HG03342 (cell line): ENCODE data around the gene ICA1L.
"Not testable (repeated sequence)": the region's sequence is repeated elsewhere in the genome, so short reads cannot be mapped to it uniquely, and the experiment has no call there.

ENCODE experiments used
- ATAC-seq: cut with Tn5 transposase; IDR thresholded peaks from one replicate; pipeline ENCODE4 v1.9.1; 2021; ENCODE audit warnings: mild to moderate bottlenecking, moderate library complexity; ENCODE audit not compliant: unreplicated experiment

ICA1L gene

DNA sequence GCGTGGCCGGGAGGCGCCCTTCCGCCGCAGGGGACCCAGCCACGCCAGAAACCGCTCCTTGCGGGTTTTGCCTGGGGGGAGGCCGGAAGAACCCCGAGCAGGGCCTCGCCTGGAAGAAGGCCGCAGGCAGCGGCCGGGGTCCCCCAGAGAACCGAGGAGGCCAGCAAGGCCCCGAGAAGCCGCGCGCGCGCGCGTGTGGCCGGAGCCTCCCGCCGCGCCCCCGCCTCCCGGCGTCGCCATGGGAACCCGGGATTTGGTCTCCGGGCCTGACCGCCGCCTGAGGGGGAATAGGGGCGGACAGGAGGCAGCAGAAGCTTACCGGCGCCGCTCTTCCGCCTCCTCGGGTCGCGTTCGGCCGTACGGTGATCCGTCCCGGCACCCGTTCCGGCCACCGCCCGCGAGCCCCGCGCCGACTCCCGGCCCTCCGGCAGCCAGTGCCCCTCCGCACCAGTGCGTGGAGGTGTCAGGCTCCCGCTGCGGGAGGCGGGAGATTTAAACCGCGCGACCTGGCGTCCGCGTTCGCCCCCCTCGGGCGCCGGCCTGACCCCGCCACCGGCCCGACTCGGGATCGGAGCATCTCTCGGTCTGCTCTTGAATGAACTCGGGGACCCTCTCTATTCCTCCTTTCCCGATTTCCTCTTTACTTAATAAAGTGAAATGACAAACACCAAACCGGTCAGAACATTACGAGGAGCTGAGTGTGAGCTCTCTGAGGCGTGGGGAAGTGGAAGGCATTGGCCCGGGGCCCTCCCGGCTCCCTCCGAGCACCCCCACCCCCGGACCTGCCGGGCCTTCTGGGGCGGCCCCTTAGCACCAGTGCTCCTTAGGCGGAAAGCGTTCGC, at the start of gene ICA1L:
TSS of gene ICA1L (minus strand) at position 467 of the 842 bp plus-strand sequence. CDS start 42,757 bp downstream, outside the sequence.
- peak; percentile 56 for ATAC-seq

DNA sequence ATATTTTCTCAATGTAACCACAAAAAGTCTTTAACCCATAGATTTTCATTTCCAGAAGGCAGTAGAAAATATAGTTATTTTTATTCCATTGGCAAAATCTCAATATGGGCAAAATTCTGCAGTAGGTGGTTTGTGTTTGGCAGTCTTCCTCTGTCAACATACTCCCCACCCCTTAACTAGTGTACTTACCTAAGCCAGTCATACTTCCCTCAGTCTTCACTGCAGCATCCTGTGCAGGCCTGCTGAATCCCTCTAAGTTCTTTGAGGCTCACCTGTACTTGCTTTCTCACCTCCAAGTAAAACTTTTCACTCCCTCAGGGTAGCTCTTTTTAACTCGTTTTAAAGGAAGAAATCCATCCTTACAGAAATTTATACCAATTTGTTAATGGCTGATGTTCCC, 47.3 kb upstream of the ICA1L start:
- no peak for ATAC-seq

DNA sequence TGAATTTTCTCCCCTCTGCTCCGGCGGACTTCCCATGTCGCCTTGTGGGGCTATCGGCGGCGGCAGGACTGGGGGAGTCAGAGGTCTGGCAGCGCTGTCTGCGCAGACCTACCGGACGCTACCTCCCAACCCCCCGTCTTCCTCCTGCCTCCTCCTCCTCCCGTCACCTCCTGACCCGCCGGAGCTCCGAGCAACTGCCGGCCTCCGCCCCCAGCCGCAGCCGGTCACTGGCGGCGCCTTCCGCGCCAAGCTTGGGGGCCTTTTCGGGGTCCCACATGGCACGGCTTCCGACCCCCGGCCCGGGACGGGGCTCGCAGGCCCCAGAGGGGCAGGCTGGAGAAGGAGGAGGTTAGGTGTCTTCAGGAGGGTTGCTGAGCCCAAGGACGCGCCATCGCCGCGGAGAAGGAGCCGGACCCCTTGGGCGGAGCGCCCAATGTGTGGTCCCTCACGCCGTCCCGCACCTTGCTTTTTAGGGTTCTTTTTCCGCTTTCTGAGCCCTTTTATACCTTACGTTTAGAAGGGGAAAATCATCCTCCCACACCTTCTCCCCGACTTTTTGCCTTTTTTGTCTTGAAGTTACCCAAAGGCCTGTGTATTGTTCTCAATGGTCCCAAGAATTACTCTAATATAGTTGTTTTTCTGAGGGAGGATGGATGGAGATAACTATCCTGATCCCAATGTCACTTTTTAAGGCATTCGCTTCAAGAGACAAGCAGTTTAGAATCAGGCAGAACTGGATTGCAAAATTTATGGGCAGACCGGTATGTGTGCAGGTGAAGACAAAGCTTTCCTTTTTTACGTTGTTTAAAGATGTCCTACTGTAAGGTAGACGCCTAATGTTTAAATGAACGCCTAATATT, 41.0 kb upstream of the ICA1L start:
- peak; percentile 55 for ATAC-seq

DNA sequence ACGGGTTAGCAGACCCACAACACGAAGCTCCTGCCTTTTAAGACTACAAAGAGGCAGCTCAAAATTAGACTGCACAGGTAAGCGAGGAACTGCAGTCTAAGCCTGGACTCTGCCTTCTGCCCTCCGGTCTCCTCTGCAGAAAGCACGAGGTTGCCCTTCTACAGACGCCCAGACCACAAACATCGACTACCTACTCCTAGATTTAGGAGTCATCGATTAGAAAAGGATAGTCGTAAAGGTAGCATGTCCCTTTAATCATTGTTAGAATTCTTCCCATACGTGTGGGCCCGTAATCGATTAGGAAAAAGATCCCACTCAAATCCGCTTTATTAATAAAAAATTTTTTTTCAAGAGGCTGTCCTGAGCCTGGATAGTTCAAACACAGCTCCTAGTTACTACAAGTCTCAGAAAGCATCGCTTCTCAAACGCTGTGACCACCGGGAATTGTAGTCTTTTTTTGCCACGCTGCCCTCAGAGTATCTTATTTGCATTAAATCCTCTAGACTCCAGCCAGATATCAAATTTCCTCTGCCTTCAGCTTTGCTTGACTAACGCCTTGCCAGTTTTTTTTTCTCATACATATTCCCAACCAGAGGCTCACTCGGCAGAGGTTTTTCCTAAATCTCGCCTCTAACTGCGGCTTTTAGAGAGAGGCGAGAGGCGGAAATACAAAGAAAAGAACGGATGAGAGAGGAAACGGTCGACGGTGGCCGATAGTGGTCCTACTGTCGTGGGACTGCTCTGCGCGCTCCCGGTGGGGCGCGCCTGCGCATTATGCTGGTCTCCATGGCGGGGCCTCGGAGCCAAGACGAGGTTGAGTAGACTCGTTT, 40.2 kb upstream of the ICA1L start, which contains the start of the genes CARF and WDR12:
TSS of gene CARF (plus strand) at position 764 of the 830 bp plus-strand sequence. CDS start 29,628 bp downstream, outside the sequence.
TSS of gene WDR12 (minus strand) at position 162 of the 830 bp plus-strand sequence. CDS start 197 bp downstream, outside the sequence.
- ATAC-seq, result peak; percentile 72

DNA sequence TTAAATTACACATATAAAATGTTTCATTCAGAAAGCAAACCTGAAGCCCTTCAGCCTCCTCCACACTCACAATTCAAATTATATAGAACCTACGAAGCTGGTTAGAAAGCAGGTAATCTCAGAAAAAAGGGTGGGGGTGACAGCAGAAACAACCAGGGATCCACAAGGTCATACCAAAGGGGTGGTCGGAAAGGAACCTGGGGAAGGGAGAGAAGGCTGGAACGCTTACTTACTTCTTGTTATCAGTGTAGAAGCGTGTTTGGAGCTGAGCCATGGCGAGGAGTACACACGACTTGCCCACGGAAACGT, 39.6 kb upstream of the ICA1L start:
- ATAC-seq, result peak; percentile 18

DNA sequence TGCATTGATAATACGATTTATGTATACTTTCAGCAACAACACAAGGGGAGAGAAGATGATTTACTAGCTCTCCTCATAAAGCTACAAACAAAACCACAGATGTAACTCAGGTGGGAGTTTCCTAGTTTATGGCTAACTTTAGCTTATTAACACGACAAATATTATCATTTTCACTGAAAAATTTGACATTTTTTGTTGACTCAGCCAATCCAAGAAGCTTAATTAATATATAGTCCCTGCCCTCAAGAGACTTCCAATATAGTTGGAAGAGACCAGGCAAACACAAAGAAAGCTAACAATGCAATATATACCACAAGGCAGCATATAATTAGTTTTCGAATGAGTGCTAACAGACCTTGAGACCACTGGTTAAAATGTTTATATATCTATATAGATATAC, 39.1 kb upstream of the ICA1L start:
- ATAC-seq, result no peak

DNA sequence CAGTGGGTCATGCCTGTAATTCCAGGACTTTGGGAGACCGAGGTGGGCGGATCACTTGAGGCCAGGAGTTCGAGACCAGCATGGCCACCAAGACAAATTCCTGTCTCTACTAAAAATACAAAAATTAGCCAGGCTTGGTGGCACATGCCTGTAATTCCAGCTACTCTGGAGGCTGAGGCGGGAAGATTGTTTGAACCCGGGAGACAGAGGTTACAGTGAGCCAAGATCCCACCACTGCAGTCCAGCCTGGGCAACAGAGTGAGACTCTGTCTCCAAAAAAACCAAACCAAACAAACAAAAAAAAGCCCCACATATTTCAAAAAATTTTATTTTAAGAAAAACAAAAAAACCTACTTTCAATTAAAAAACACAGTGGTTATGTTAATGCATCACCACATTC, 38.7 kb upstream of the ICA1L start:
- ATAC-seq, result not testable (repeated sequence)

DNA sequence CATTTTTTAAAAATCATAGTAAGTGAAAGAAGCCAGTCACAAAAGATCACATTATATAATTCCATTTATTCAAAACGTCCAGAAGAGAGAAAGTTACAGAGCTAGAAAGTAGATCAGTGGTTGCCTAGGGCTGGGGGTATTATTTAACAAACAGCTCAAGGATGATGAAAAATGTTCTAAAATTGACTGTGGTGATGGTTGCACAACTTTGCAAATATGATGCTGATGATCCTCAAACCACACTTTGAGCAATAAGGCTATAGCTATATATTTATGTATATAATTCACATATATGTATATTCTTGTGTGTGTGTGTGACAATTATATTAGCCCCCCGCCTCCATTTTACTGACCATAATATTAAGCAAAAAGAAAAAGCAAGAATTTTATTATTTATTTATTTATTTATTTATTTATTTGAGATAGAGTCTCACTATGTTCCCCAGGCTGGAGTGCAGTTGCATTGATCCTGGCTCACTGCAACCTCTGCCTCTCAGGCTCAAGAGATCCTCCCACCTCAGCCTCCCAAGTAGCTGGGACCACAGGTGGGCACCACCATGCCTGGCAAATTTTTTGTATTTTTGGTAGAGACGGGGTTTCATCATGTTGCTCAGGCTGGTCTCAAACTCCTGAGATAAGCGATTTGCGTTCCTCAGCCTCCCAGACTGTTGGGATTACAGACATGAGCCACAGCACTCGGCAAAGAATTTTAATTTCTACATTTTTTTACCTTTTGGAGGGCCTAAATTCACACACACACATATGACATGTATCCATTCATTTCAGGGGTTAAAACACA, 38.0 kb upstream of the ICA1L start:
- no peak for ATAC-seq

DNA sequence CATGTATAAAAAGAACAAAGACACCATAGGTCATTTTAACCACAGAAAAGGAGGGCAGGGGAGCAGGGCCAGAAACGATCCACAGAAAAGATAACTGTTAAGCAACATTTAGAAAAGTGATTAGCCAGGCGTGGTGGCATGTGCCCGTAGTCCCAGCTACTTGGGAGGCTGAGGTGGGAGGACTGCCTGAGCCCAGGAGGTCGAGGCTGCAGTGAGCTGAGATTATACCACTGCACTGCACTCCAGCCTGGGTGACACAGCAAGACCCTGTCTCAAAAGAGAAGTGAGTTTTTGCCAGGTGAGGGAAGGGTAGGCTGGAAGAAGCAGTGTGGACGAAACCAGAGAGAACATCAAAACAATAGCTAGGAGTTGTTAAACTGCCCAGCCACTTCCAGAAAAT, 36.6 kb upstream of the ICA1L start:
- ATAC-seq, result no peak

DNA sequence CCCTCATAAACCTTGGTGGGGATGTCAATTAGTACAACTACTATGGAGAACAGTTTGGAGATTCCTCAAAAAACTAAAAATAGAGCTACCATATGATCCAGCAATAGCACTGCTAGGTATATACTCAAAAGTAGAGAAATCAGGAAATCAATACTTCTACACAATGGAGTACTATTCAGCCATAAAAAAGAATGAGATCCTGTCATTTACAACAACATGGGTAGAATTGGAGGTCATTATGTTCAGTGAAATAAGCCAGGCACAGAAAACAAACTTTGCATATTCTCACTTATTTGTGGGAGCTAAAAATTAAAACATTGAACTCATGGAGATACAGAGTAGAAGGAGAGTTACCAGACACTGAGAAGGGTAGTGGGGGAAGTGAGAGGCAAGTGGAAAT, 33.9 kb upstream of the ICA1L start:
- ATAC-seq, result not testable (repeated sequence)

DNA sequence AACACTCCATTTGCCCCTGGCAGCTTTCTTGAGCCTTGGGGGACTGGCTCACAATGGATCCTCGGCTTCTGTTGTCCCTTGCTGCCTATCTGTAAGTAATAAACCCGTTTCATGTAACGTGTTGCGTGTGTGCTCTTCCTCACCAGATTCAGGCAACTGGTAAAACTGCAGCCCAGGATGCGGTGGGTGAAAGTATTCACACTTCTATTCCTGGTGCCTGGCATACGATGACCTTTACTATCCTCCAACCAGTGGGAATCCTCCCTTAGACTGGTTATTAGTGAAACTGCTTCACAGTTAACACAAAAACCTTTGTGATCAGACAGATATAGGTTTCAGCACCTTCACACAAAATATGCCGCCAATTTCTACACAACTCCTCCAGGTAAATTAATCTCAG, 13.6 kb upstream of the ICA1L start:
- no peak for ATAC-seq

DNA sequence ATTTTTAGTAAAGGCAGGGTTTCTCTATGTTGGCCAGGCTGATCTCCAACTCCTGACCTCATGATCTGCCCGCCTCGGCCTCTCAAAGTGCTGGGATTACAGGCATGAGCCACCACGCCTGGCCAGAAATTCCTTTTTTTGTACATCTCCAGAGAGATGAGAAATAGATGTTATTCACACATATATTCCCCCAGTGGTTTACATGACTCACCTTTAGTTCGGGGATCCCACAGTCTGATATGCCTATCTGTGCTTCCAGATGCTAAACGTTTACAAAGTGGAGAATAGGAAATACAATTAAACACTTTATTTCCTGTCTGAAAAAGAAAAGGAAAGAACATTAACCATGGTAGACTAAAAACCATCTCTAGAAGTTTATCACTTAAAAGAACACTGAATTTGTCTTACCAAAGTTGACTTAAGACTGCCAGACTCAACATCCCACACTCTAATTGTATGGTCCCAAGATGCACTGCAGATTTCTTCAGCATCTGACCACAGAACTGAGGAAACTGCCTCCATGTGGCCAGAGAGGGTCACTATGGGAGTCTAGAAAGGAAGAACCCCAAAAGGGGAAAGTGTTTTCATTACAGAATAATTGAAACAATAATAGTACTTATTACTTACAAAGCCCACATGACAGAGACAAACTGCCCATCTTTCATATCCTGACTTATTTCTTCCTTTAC, 12.6 kb upstream of the ICA1L start:
- ATAC-seq, result no peak

DNA sequence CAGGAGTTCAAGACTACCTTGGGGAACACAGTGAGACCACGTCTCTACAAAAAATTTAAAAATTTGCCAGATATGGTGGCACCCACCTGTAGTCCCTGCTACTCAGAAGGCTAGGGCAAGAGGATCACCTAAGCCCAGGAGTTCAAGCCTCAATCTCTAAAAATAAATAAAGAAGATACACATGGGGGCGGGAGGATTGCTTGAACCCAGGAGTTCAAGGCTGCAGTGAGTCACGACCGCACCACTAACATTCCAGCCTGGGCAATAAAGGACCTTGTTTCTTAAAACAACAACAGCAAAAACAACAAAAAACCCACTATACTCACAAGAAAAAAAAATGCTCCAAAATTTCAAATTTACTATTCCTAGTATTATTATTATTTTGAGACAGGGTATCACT, 10.0 kb upstream of the ICA1L start:
- ATAC-seq, result no peak

DNA sequence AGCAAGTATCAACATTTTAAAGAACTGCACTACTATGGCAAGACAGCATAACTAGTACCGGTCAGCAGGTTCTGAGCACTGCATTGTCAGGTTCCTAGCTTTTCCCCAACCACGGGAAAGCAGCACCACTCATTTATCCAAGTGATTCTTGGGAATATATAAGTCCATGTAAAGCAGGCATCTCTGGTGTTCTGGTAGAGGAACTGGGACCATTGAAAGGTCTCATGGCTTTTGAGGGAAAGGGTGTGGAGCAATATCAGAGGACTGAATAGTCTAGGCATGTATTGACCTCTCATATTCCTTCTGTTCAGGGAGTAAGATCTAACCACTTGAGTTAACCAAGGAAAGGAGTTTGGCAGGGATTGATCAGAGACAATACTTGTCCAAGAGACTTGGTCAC, 6.1 kb upstream of the ICA1L start:
- no peak for ATAC-seq

DNA sequence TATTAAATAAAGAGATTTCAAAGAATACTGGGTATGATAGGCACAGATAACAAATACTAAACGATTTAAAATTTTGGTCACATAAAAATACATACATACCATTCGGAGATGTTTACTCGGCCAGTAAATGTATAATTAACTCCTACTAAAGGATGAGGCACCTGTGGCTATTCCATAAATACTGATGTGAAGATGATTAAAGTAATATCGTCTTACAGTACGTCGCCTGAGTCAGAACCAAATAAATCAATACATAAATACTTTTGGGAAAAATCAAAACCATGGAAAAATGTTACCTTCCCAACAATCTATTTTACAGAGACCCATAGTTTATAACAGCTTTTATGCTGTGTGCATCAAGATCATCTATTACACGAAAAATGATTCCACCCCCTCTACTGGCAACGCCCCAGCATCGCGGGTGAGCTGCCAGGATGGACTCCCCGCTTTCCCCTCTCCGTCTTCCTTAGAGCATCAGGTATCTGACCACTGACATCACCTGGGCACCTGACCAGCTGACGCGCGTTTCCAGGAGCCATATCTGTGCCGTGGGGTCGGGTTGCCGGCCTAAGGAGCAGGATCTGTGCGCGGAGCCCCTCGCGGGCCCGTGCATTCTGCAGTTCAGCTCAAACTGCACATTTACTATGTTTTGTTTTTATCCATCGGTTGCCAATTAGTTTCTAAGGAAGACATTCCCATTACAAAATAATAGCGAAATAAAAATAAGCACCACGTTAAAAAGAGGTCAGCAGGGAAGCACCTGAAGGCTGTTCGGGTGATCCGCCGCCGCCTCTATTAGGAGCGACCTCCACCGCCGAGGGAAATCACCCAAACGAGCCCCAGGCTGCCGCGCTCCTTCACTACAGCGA, 901 bp downstream of the ICA1L start:
- ATAC-seq, result peak; percentile 73

DNA sequence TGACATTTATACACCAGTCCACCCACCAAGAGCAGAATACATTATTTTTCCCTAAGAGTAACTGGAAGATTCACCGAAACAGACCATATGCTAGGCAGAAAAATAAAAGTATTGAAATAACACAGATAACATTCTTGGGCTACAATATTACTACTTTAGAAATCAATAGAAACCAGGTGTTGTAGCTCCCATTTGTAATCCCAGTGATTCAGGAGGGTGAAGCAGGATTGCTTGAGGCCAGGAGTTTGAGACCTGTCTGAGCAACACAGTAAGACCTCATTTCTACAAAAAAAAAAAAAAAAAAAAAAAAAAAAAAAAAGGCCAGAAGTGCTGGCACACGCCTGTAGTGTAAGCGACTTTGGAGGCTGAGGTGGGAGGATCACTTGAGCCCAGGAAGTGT, 9.6 kb downstream of the ICA1L start:
- ATAC-seq, result no peak

DNA sequence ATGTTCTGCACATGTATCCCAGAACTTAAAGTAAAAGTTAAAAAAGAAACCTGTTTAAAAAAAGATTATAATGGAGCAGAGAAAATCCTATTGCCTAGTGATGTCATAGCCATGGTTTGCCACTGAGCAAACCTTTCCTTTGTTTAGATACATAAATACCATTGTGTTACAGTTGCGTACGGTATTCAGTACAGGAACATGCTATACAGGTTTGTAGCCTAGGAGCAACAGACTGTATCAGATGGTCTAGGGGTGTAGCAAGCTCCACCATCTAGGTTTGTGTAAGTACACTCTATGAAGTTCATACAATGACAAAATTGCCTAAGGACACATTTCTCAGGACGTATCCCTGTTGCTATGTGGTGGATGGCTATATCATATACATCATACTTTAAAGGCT, 13.0 kb downstream of the ICA1L start:
- no peak for ATAC-seq

DNA sequence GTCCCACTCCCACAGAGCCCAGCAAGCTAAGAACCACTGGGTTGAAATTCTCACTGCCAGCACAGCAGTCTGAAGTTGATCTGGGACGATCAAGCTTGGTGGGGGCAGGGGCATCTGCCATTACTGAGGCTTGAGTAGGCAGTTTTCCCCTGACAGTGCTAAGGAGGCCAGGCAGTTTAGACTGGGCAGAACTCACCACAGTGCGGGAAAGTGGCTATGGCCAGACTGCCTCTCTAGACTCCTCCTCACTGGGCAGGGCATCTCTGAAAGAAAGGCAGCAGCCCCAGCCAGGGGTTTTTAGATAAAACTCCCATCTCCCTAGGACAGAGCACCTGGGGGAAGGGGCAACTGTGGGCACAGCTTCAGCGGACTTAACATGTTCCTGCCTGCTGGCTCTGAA, 22.2 kb downstream of the ICA1L start:
- not testable (repeated sequence) for ATAC-seq

DNA sequence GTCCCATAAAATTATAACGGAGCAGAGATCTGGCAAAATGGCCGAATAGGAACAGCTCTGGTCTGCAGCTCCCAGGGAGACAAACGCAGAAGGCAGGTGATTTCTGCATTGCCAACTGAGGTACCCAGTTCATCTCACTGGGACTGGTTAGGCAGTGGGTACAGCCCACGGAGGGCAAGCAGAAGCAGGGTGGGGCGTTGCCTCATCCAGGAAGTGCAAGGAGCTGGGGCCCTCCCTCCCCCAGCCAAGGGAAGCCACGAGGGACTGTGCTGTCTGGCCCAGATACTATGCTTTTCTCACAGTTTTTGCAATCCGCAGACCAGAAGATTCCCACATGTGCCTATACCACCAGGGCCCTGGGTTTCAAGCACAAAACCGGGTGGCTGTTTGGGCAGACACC, 22.8 kb downstream of the ICA1L start:
- ATAC-seq, result no peak
